A673 (cell line): ENCODE measurements around the gene SYT14. TPM values are rescaled to one million over a fixed set of nuclear protein-coding genes. Genes with fewer than 3 reads are reported as not detected.

Source experiments
- BruUV-seq: library from RNA; stranded (reverse); fragments of 400-500 nt; replicated peaks from 2 replicates; lab custom pipeline; 2021; lab: Mats Ljungman, UMichigan
- CTCF ChIA-PET: fragments of 300-600 bp; sonication (Branson Sonifier 250); formaldehyde crosslinking; loops from one replicate; lab custom pipeline; 2022; ENCODE audit warnings: antibody characterized with exemption; lab: Charles Lee
- POLR2A ChIA-PET: fragments of 300-600 bp; sonication (Branson Sonifier 250); formaldehyde crosslinking; loops from one replicate; lab custom pipeline; 2022; ENCODE audit warnings: antibody characterized with exemption; ENCODE audit not compliant: low non-redundant PET; lab: Charles Lee
- DNase-seq: peaks from one replicate; pipeline ENCODE4 v3.0.0-alpha.2; 2015; ENCODE audit warnings: low spot score
- H3K27ac ChIP-seq: fragments of 200-600 bp; sonication (generic); 2 replicates; pipeline ENCODE4 v1.5.1; 2016; ENCODE audit warnings: mixed run types, low read depth, mild to moderate bottlenecking, mixed read lengths, antibody characterized with exemption, low read length; ENCODE audit not compliant: poor library complexity, severe bottlenecking
- H3K27me3 ChIP-seq: fragments of 200-600 bp; sonication (generic); replicated peaks from 2 replicates; pipeline ENCODE4 v1.6.1; 2017; ENCODE audit warnings: mixed run types, low read depth, mild to moderate bottlenecking, mixed read lengths, antibody characterized with exemption, low read length; ENCODE audit not compliant: insufficient read depth, poor library complexity
- H3K36me3 ChIP-seq: fragments of 200-600 bp; sonication (generic); 2 replicates; pipeline ENCODE4 v1.6.1; 2016; ENCODE audit warnings: mixed run types, mild to moderate bottlenecking, mixed read lengths, antibody characterized with exemption, low read length; ENCODE audit not compliant: insufficient read depth, poor library complexity, severe bottlenecking
- H3K4me1 ChIP-seq: fragments of 200-600 bp; sonication (generic); 2 replicates; pipeline ENCODE4 v1.6.1; 2017; ENCODE audit warnings: mixed run types, mild to moderate bottlenecking, mixed read lengths, antibody characterized with exemption, low read length; ENCODE audit not compliant: insufficient read depth, poor library complexity, severe bottlenecking
- H3K4me3 ChIP-seq: fragments of 200-600 bp; sonication (generic); 2 replicates; pipeline ENCODE4 v1.5.1; 2016; ENCODE audit warnings: low read depth, mixed run types, mild to moderate bottlenecking, mixed read lengths, low read length; ENCODE audit not compliant: poor library complexity, severe bottlenecking
- H3K9me3 ChIP-seq: fragments of 200-600 bp; sonication (generic); 2 replicates; pipeline ENCODE4 v1.6.1; 2016; ENCODE audit warnings: mixed run types, low read depth, mild to moderate bottlenecking, mixed read lengths, antibody characterized with exemption, low read length; ENCODE audit not compliant: poor library complexity, severe bottlenecking
- EZH2 ChIP-seq: fragments of 200-600 bp; sonication (generic); IDR thresholded peaks from 2 replicates; pipeline ENCODE4 v1.6.1; 2017; ENCODE audit warnings: borderline replicate concordance, low read depth, mild to moderate bottlenecking, mixed read lengths, antibody characterized with exemption, low read length; ENCODE audit not compliant: poor library complexity, severe bottlenecking
- intact Hi-C: fragments of 100-400 bp; cut with micrococcal nuclease; formaldehyde crosslinking; loops from one replicate; pipeline ENCODE4 v1.10.0; 2022; ENCODE audit not compliant: unreplicated experiment
- total RNA-seq: library from RNA; stranded (reverse); gene quantifications from 2 replicates; pipeline ENCODE4 v1.2.3, GENCODE V29; 2021
- TF ChIP-seq, protein P1 (sequence below): fragments of 300-800, 200-600 bp; sonication (generic); conservative IDR thresholded peaks from 2 replicates; pipeline ENCODE4 v1.5.1; 2017; ENCODE audit warnings: low read depth, mild to moderate bottlenecking, antibody characterized with exemption, low read length, moderate library complexity, mixed read lengths

Gene SYT14
- total RNA-seq, 1 experiment from 2014 or later: 22.4 TPM

DNA sequence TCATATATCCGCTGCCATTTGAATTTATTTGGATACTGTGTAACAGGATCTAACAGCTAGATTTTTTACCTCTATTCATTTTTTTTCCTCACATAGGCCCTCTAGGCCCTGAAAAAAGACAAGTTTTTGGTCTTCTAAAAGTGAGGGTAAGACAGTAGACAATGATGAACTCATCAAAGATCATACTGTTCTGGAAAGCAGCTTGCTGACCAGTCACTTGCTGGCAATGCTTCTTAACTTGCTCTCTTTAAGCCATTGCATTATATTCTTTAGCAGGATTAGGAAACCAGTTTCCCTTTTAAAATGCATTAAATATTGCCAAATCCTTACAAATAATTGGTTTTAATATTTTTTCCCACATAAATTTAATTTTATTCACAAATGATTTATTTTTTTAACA lies 65.5 kb downstream of the SYT14 start:
- DNase-seq: no peak
- no peaks in the 10 kb centered on the region for H3K27me3 ChIP-seq
- peaks cover 20% of the 10 kb centered on the region for H3K4me1 ChIP-seq
- TF ChIP-seq EZH2: no peak
- TF ChIP-seq, protein P1, sequence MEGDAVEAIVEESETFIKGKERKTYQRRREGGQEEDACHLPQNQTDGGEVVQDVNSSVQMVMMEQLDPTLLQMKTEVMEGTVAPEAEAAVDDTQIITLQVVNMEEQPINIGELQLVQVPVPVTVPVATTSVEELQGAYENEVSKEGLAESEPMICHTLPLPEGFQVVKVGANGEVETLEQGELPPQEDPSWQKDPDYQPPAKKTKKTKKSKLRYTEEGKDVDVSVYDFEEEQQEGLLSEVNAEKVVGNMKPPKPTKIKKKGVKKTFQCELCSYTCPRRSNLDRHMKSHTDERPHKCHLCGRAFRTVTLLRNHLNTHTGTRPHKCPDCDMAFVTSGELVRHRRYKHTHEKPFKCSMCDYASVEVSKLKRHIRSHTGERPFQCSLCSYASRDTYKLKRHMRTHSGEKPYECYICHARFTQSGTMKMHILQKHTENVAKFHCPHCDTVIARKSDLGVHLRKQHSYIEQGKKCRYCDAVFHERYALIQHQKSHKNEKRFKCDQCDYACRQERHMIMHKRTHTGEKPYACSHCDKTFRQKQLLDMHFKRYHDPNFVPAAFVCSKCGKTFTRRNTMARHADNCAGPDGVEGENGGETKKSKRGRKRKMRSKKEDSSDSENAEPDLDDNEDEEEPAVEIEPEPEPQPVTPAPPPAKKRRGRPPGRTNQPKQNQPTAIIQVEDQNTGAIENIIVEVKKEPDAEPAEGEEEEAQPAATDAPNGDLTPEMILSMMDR: no peak
- no peaks in the 10 kb centered on the region for H3K36me3 ChIP-seq
- ChIA-PET POLR2A (no interaction called here), CTCF (no interaction called here)
- no peak overlapping the region for H3K27ac ChIP-seq
- BruUV-seq: no TSS peak
- intact Hi-C loops: no loop called here
- H3K4me3 ChIP-seq: no peak overlapping the region
- H3K9me3 ChIP-seq: no peaks in the 10 kb centered on the region

DNA sequence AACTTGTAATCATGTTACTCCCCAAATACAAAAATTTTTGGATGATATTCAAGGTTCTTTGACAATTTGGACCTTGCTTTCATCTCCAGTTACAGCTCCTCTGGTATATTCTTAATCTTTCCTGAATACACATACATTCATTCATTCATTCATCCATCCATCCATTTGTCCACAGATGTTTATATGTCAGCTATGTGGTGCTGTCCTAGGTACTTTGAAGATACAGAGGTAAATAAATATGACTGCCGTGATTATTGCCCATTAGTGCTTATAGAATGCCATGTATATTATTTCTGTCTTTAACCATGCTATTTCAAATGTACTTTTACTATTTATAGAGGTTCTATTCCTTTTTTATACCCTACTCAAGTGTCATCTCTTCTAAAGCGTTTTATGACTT lies 72.1 kb downstream of the SYT14 start:
- H3K4me3 ChIP-seq: no peak overlapping the region
- POLR2A ChIA-PET: no interaction called here
- intact Hi-C loops: no loop called here
- BruUV-seq: no TSS peak
- DNase-seq: no peak
- CTCF ChIA-PET: no interaction called here
- no peaks in the 10 kb centered on the region for H3K4me1 ChIP-seq
- no peak for TF ChIP-seq EZH2
- TF ChIP-seq, protein P1: no peak
- H3K36me3 ChIP-seq: no peaks in the 10 kb centered on the region
- H3K27me3 ChIP-seq: no peaks in the 10 kb centered on the region
- H3K27ac ChIP-seq: no peak overlapping the region
- H3K9me3 ChIP-seq: no peaks in the 10 kb centered on the region

DNA sequence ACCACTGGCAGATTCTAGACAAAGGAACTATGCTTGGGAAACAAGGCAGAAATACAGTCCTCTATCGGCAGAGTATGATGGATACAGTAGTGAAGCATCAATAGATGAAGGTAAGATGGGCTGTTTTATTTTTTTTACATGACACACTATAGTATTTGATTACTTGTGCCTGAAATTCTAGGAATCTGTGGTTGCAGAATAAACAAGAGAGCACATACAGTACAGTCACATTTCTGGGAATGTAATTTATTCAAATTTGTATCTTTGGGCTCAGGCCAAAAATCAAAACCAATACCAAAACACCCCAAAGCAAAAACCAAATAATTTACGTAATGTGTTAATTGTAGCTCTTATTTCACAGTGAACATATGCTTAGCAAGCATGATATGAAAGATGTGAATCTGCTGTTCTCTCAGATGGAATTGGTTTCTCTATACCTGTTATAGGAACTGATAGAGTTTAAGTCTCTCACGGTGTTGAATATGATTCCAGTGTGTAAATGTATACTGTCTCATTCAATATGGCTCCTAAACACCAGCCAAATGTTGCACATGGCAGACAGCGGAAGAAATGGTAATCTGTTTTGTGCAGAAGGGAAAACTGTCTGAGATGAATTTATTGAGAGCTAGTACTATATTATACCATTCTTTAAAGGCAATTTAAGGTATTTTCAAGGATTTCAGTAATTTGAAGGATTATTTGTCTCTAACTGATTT lies 83.3 kb downstream of the SYT14 start:
- no TSS peak for BruUV-seq
- no peak for TF ChIP-seq EZH2
- TF ChIP-seq, protein P1: no peak
- Histone ChIP-seq H3K27me3 (no peaks in the 10 kb centered on the region), H3K9me3 (no peaks in the 10 kb centered on the region), H3K4me1 (no peaks in the 10 kb centered on the region), H3K4me3 (no peak overlapping the region), H3K36me3 (no peaks in the 10 kb centered on the region), H3K27ac (no peak overlapping the region)
- POLR2A ChIA-PET: no interaction called here
- intact Hi-C loops: loop anchor here (10.0 kb wide), 1 partner anchor 293 kb away; no protein-coding TSS in a partner anchor
- CTCF ChIA-PET: no interaction called here
- no peak for DNase-seq
